H1 (cell line): ENCODE results near the gene UMAD1. TPM values are rescaled to one million over a fixed set of nuclear protein-coding genes. Genes with fewer than 3 reads are reported as not detected.

Source experiments
- CTCF ChIA-PET: fragments of 300-600 bp; sonication (Branson Sonifier 250); formaldehyde crosslinking; loops from one replicate; lab custom pipeline; 2021; ENCODE audit not compliant: partially characterized antibody; lab: Charles Lee
- POLR2A ChIA-PET: fragments of 300-600 bp; sonication (Branson Sonifier 250); formaldehyde crosslinking; loops from one replicate; lab custom pipeline; 2021; ENCODE audit warnings: inconsistent platforms; ENCODE audit not compliant: partially characterized antibody; lab: Charles Lee
- DNase-seq, 2 experiments: peaks; one replicate each; pipeline versions ENCODE4 v3.0.0 to v3.0.0-alpha.2; 2010 to 2022; ENCODE audit warnings: low spot score in 2 of 2, low read depth in 1 of 2, mixed read lengths in 1 of 2
- FAIRE-seq: peaks from 2 replicates; lab custom pipeline; 2011; peaks lifted over from hg19 to GRCh38; lab: Jason Lieb, UNC
- H2AFZ ChIP-seq: 2 replicates; pipeline ENCODE4 v1.8.1; 2012; ENCODE audit warnings: low read length, inconsistent platforms
- H2AK5ac ChIP-seq: 2 replicates; pipeline ENCODE4 v1.6.1; 2013; ENCODE audit warnings: low read depth, low read length
- H2BK120ac ChIP-seq: replicated peaks from 2 replicates; pipeline ENCODE3; 2013; ENCODE audit warnings: low read depth, low read length, inconsistent platforms
- H2BK12ac ChIP-seq: 2 replicates; pipeline ENCODE4 v1.6.1; 2013; ENCODE audit warnings: low read depth, low read length
- H2BK15ac ChIP-seq: 2 replicates; pipeline ENCODE4 v1.6.1; 2013; ENCODE audit warnings: low read length
- H2BK20ac ChIP-seq: 2 replicates; pipeline ENCODE4 v1.6.1; 2013; ENCODE audit warnings: low read length
- H2BK5ac ChIP-seq: 2 replicates; pipeline ENCODE4 v1.6.1; 2013; ENCODE audit warnings: low read depth, low read length
- H3K14ac ChIP-seq: 2 replicates; pipeline ENCODE4 v1.6.1; 2013; ENCODE audit warnings: inconsistent platforms; ENCODE audit not compliant: insufficient read length
- H3K18ac ChIP-seq: 2 replicates; pipeline ENCODE4 v1.6.1; 2013; ENCODE audit warnings: low read length; ENCODE audit errors: extremely low read depth
- H3K23ac ChIP-seq: 2 replicates; pipeline ENCODE4 v1.6.1; 2013; ENCODE audit warnings: inconsistent platforms; ENCODE audit not compliant: insufficient read length
- H3K23me2 ChIP-seq: 2 replicates; pipeline ENCODE4 v1.6.1; 2013; ENCODE audit warnings: low read depth, low read length
- H3K27ac ChIP-seq: 2 replicates; pipeline ENCODE4 v1.6.1; 2011; ENCODE audit warnings: low read depth, low read length, inconsistent platforms
- H3K27me3 ChIP-seq, 4 experiments: replicated peaks in 1 of 4; 1 replicate in 1 of 4; 2 replicates in 3 of 4; pipeline versions ENCODE4 v1.6.1 to v1.8.1; 2011 to 2013; ENCODE audit warnings: low read length in 3 of 4, mild to moderate bottlenecking in 3 of 4, inconsistent platforms in 2 of 4, mixed read lengths in 2 of 4, moderate library complexity in 1 of 4; ENCODE audit not compliant: control insufficient read depth in 3 of 4, insufficient read depth in 3 of 4; ENCODE audit errors: extremely low read depth in 1 of 4
- H3K36me3 ChIP-seq, 4 experiments: 2 replicates each; pipeline versions ENCODE4 v1.6.1 to v1.8.1; 2011 to 2013; ENCODE audit warnings: mild to moderate bottlenecking in 4 of 4, low read length in 3 of 4, moderate library complexity in 2 of 4, control low read depth in 1 of 4, inconsistent platforms in 1 of 4; ENCODE audit not compliant: insufficient read depth in 4 of 4, control insufficient read depth in 2 of 4
- H3K4ac ChIP-seq: replicated peaks from 2 replicates; pipeline ENCODE3; 2013; ENCODE audit warnings: low read length, low read depth, mixed read lengths, inconsistent platforms; ENCODE audit not compliant: insufficient read length
- H3K4me1 ChIP-seq, 4 experiments: replicated peaks in 1 of 4; 1 replicate in 1 of 4; 2 replicates in 3 of 4; pipeline versions ENCODE4 v1.6.1 to v1.8.1; 2011 to 2013; ENCODE audit warnings: low read length in 3 of 4, inconsistent platforms in 2 of 4, mixed read lengths in 1 of 4; ENCODE audit not compliant: insufficient read depth in 4 of 4, control insufficient read depth in 3 of 4
- H3K4me2 ChIP-seq, 2 experiments: 2 replicates each; pipeline versions ENCODE4 v1.6.1 to v1.8.1; 2011 to 2013; ENCODE audit warnings: low read depth in 2 of 2, low read length in 2 of 2, control low read depth in 1 of 2, inconsistent platforms in 1 of 2, mild to moderate bottlenecking in 1 of 2; ENCODE audit not compliant: insufficient read depth in 1 of 2
- H3K4me3 ChIP-seq, 4 experiments: fragments of 200-600, 300-600 bp in 1 of 4; sonication (generic), shearing (Covaris generic), sonication (Bioruptor Twin) in 1 of 4; 2 replicates each; pipeline versions ENCODE4 v1.5.1 to v1.8.1; 2011 to 2016; ENCODE audit warnings: low read length in 4 of 4, low read depth in 3 of 4, control low read depth in 2 of 4, inconsistent platforms in 2 of 4, mild to moderate bottlenecking in 2 of 4, mixed read lengths in 1 of 4, moderate library complexity in 1 of 4; ENCODE audit not compliant: insufficient read depth in 2 of 4; ENCODE audit errors: extremely low read depth in 1 of 4
- H3K56ac ChIP-seq: replicated peaks from 2 replicates; pipeline ENCODE3; 2013; ENCODE audit warnings: low read depth, mild to moderate bottlenecking, mixed read lengths, low read length, inconsistent platforms; ENCODE audit not compliant: insufficient read length
- H3K79me1 ChIP-seq: 2 replicates; pipeline ENCODE4 v1.6.1; 2013; ENCODE audit warnings: low read depth, low read length, control low read depth
- H3K79me2 ChIP-seq, 2 experiments: 2 replicates each; pipeline versions ENCODE4 v1.6.1 to v1.8.1; 2012 to 2013; ENCODE audit warnings: low read length in 2 of 2, mild to moderate bottlenecking in 2 of 2, inconsistent platforms in 1 of 2; ENCODE audit not compliant: insufficient read depth in 2 of 2, control insufficient read depth in 1 of 2
- H3K9ac ChIP-seq, 4 experiments: replicated peaks in 1 of 4; 1 replicate in 1 of 4; 2 replicates in 3 of 4; pipeline versions ENCODE4 v1.6.1 to v1.8.1; 2011 to 2013; ENCODE audit warnings: low read depth in 3 of 4, low read length in 3 of 4, control low read depth in 2 of 4, mild to moderate bottlenecking in 2 of 4, moderate library complexity in 2 of 4, inconsistent platforms in 1 of 4; ENCODE audit errors: extremely low read depth in 1 of 4
- H3K9me3 ChIP-seq, 2 experiments: 2 replicates each; pipeline versions ENCODE4 v1.6.1 to v1.8.1; 2012 to 2013; ENCODE audit warnings: mild to moderate bottlenecking in 2 of 2, moderate library complexity in 2 of 2, control low read depth in 1 of 2, inconsistent platforms in 1 of 2, low read depth in 1 of 2, low read length in 1 of 2, mixed read lengths in 1 of 2; ENCODE audit not compliant: insufficient read depth in 2 of 2
- H4K20me1 ChIP-seq, 2 experiments: replicated peaks in 1 of 2; 2 replicates each; pipeline versions ENCODE3 to v1.8.1; 2011 to 2013; ENCODE audit warnings: inconsistent platforms in 2 of 2, low read length in 2 of 2, mild to moderate bottlenecking in 1 of 2; ENCODE audit not compliant: insufficient read depth in 2 of 2, control insufficient read depth in 1 of 2
- H4K5ac ChIP-seq: 2 replicates; pipeline ENCODE4 v1.6.1; 2013; ENCODE audit warnings: low read length, low read depth, mixed read lengths, inconsistent platforms; ENCODE audit not compliant: insufficient read length
- H4K8ac ChIP-seq: 2 replicates; pipeline ENCODE4 v1.8.0; 2013; ENCODE audit warnings: mild to moderate bottlenecking, moderate library complexity, low read length, inconsistent platforms; ENCODE audit not compliant: insufficient read depth; ENCODE audit errors: extremely low read depth
- H4K91ac ChIP-seq: replicated peaks from 2 replicates; pipeline ENCODE3; 2013; ENCODE audit warnings: low read length, mixed read lengths, inconsistent platforms; ENCODE audit not compliant: insufficient read length
- CHD1 ChIP-seq: IDR thresholded peaks from 2 replicates; pipeline ENCODE4 v1.6.1; 2012; ENCODE audit warnings: low read depth, low read length, improper control_type of control experiment
- CREB1 ChIP-seq: IDR thresholded peaks from 2 replicates; pipeline ENCODE4 v1.6.1; 2012; ENCODE audit warnings: inconsistent platforms
- CTBP2 ChIP-seq: IDR thresholded peaks from 2 replicates; pipeline ENCODE4 v1.7.0; 2011; ENCODE audit warnings: borderline replicate concordance, mild to moderate bottlenecking, moderate library complexity, mixed read lengths, low read length; ENCODE audit not compliant: insufficient read depth, insufficient read length
- MAFK ChIP-seq: IDR thresholded peaks from 2 replicates; pipeline ENCODE4 v1.6.1; 2012; ENCODE audit warnings: low read depth, mild to moderate bottlenecking, improper control_type of control experiment, low read length
- SP1 ChIP-seq: IDR thresholded peaks from 2 replicates; pipeline ENCODE4 v1.6.1; 2011; ENCODE audit warnings: low read depth, low read length
- SRF ChIP-seq: IDR thresholded peaks from 2 replicates; pipeline ENCODE4 v1.6.1; 2011; ENCODE audit warnings: mild to moderate bottlenecking, low read depth, low read length, moderate library complexity
- YY1 ChIP-seq: IDR thresholded peaks from 2 replicates; pipeline ENCODE4 v1.6.1; 2011; ENCODE audit warnings: low read depth, mild to moderate bottlenecking, low read length
- WGBS, 2 experiments: shearing (Covaris generic) in 1 of 2; methylation state at CpG; one replicate each; pipeline versions ENCODE4 v1.1.6 to v1.1.7; 2013 to 2015; ENCODE audit warnings: low lambda C conversion rate in 2 of 2, mixed read lengths in 2 of 2, inconsistent platforms in 1 of 2, low coverage in 1 of 2, missing lambda C conversion rate in 1 of 2; ENCODE audit not compliant: insufficient replicate concordance in 2 of 2, insufficient coverage in 1 of 2, insufficient read length in 1 of 2; ENCODE audit errors: extremely low coverage in 1 of 2, missing lambda C conversion rate in 1 of 2; 5-methylcytosine and 5-hydroxymethylcytosine counted together
- polyA plus RNA-seq, 7 experiments: library from polyadenylated mRNA; depleted of rRNA in 3 of 7; stranded (reverse) in 5 of 7; unstranded in 2 of 7; fragments of >200 nt in 5 of 7; fragments of 200-250 nt in 2 of 7; gene quantifications; 1 replicate in 5 of 7; 2 replicates in 1 of 7; 4 replicates in 1 of 7; pipeline versions ENCODE4 v1.2.1 to v1.2.3, GENCODE V29; 2011 to 2013; ENCODE audit warnings: missing spikeins in 2 of 7, mixed read lengths in 2 of 7
- total RNA-seq: library from RNA; stranded (reverse); fragmentation: NEBNext Ultra II Directional; extraction: Animal tissue kit (Norgen Biotek cat#: 25700); gene quantifications from 2 replicates; pipeline ENCODE4 v1.2.1, GENCODE V29; 2021

UMAD1 gene
- total and polyA plus RNA-seq, 2 of the 8 experiments (the other 6 are each of a cell fraction or from before 2014, with no cell fraction given), result 10.4 to 12.3 TPM

DNA sequence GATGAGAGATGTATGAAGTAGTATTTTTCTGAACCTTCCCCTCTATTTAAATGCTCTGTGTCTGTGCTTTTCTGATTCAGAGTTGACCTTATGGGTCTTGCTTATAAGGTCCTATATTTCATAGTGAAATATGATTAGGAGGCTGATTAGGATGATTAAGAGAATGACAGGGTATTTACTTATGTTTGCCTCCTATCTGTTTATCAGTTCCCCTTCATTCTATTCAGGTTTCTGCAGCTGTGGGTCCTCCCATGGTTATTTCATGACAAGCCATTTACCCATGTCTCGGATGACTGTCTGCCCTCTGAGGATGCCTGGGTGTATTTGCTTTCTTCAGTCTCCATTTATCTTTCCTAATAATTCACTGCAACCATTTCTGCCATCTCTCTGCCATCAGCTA is 61.0 kb downstream of the UMAD1 start:
- ChIA-PET CTCF (no interaction called here), POLR2A (no interaction called here)
- H4K20me1 ChIP-seq, result no peaks in the 10 kb centered on the region
- no peak overlapping the region for H4K5ac ChIP-seq
- no peak overlapping the region for H2BK12ac ChIP-seq
- no peak overlapping the region for H4K91ac ChIP-seq
- H2BK20ac ChIP-seq, result no peak overlapping the region
- H3K56ac ChIP-seq, result no peak overlapping the region
- DNase-seq (no peak), FAIRE-seq (no peak)
- H3K27ac ChIP-seq, result no peak overlapping the region
- H3K79me1 ChIP-seq, result no peaks in the 10 kb centered on the region
- no peak overlapping the region for H3K14ac ChIP-seq
- no peak overlapping the region for H3K9ac ChIP-seq
- no peaks in the 10 kb centered on the region for H3K79me2 ChIP-seq
- TF ChIP-seq CHD1 (no peak), YY1 (no peak), SRF (no peak), SP1 (no peak), MAFK (no peak), CTBP2 (no peak), CREB1 (no peak)
- no peak overlapping the region for H4K8ac ChIP-seq
- WGBS, 2 experiments, result 92% methylated on average over 1 of the region's 1 CpG; no CpG with 5 or more reads in 1 of the 2 experiments
- H2AK5ac ChIP-seq, result no peak overlapping the region
- no peak overlapping the region for H3K23ac ChIP-seq
- no peak overlapping the region for H3K4me3 ChIP-seq
- no peak overlapping the region for H2BK120ac ChIP-seq
- H3K27me3 ChIP-seq, result no peaks in the 10 kb centered on the region
- H3K18ac ChIP-seq, result no peak overlapping the region
- no peaks in the 10 kb centered on the region for H3K23me2 ChIP-seq
- no peak overlapping the region for H2BK5ac ChIP-seq
- H2BK15ac ChIP-seq, result no peak overlapping the region
- H3K4me2 ChIP-seq, result no peak overlapping the region
- H3K4me1 ChIP-seq, result no peaks in the 10 kb centered on the region; a peak in 1 of 7 replicates
- H2AFZ ChIP-seq, result no peak overlapping the region
- no peaks in the 10 kb centered on the region for H3K36me3 ChIP-seq
- H3K9me3 ChIP-seq, result no peaks in the 10 kb centered on the region
- no peak overlapping the region for H3K4ac ChIP-seq
